ENCODE data around the gene DUSP12. TPM values are rescaled to one million over a fixed set of nuclear protein-coding genes. Genes with fewer than 3 reads are reported as not detected.

DUSP12 gene
- total RNA-seq, 1 experiment from 2014 or later = 65.0 TPM

- intact Hi-C loops (cut with micrococcal nuclease) = loop anchor here (1.0 to 10.0 kb wide), 3 partner anchors 48 to 515 kb away; partner anchors contain the start of genes APOA2 and TOMM40L
- Mint-ChIP-seq H3K27me3 (ENCODE audit: insufficient read depth, unreplicated experiment) (no peaks in the 10 kb centered on the region), H3K4me3 (ENCODE audit: unreplicated experiment) (no peak overlapping the region), H3K27ac (ENCODE audit: low read depth, unreplicated experiment) (no peak overlapping the region), H3K4me1 (ENCODE audit: insufficient read depth, unreplicated experiment) (peaks cover 40% of the 10 kb centered on the region), H3K9me3 (ENCODE audit: unreplicated experiment) (no peaks in the 10 kb centered on the region), H3K36me3 (ENCODE audit: insufficient read depth, unreplicated experiment) (no peaks in the 10 kb centered on the region)
- DNase-seq (ENCODE audit: unreplicated experiment) = no peak
- no peak for TF ChIP-seq CTCF (IDR thresholded peaks at IDR 0.05; ENCODE audit: unreplicated experiment)
- POLR2A ChIA-PET = interaction anchor here (0.9 to 10.3 kb wide), 5 partner anchors 9 to 350 kb away, joined by 3 to 119 read pairs (median 8); partner anchors contain the start of gene DUSP12
- CTCF ChIA-PET = interaction anchor here (0.6 to 10.2 kb wide), 28 partner anchors 9 to 1520 kb away, joined by 3 to 121 read pairs (median 4); partner anchors contain the start of genes DUSP12 and TOMM40L
- BruUV-seq (replicated peaks) = no TSS peak
Observed at GRCh38 chr1:161739865-161740566, 9.6 kb upstream of the DUSP12 start.

GRCh38 chr1:161740921-161741320 lies 8.7 kb upstream of the DUSP12 start:
- ChIA-PET POLR2A (interaction anchor here (1.6 to 10.3 kb wide), 2 partner anchors 9 to 13 kb away, joined by 8 to 119 read pairs; partner anchors contain the start of gene DUSP12), CTCF (interaction anchor here (0.6 to 10.2 kb wide), 24 partner anchors 8 to 574 kb away, joined by 3 to 121 read pairs (median 3); partner anchors contain the start of gene DUSP12)
- no TSS peak for BruUV-seq (replicated peaks)
- no peak for TF ChIP-seq CTCF (IDR thresholded peaks at IDR 0.05; ENCODE audit: unreplicated experiment)
- intact Hi-C loops (cut with micrococcal nuclease) = loop anchor here (1.0 to 5.0 kb wide), 3 partner anchors 49 to 296 kb away; no protein-coding TSS in a partner anchor
- Mint-ChIP-seq H3K4me3 (ENCODE audit: unreplicated experiment) (no peak overlapping the region), H3K9me3 (ENCODE audit: unreplicated experiment) (no peaks in the 10 kb centered on the region), H3K27me3 (ENCODE audit: insufficient read depth, unreplicated experiment) (no peaks in the 10 kb centered on the region), H3K27ac (ENCODE audit: low read depth, unreplicated experiment) (no peak overlapping the region), H3K4me1 (ENCODE audit: insufficient read depth, unreplicated experiment) (peaks cover 37% of the 10 kb centered on the region), H3K36me3 (ENCODE audit: insufficient read depth, unreplicated experiment) (no peaks in the 10 kb centered on the region)
- DNase-seq (ENCODE audit: unreplicated experiment) = no peak

- TF ChIP-seq CTCF (IDR thresholded peaks at IDR 0.05; ENCODE audit: unreplicated experiment) = no peak
- POLR2A ChIA-PET = interaction anchor here (0.9 to 10.3 kb wide), 5 partner anchors 9 to 203 kb away, joined by 3 to 119 read pairs (median 6); no protein-coding TSS in a partner anchor
- H3K27me3 Mint-ChIP-seq (ENCODE audit: insufficient read depth, unreplicated experiment) = no peaks in the 10 kb centered on the region
- intact Hi-C loops (cut with micrococcal nuclease) = loop anchor here (5.0 kb wide), 1 partner anchor 294 kb away; no protein-coding TSS in a partner anchor
- H3K4me1 Mint-ChIP-seq (ENCODE audit: insufficient read depth, unreplicated experiment) = peaks cover 26% of the 10 kb centered on the region
- H3K4me3 Mint-ChIP-seq (ENCODE audit: unreplicated experiment) = no peak overlapping the region
- BruUV-seq (replicated peaks) = no TSS peak
- DNase-seq (ENCODE audit: unreplicated experiment) = peak; percentile 90
- no peaks in the 10 kb centered on the region for H3K9me3 Mint-ChIP-seq (ENCODE audit: unreplicated experiment)
- H3K36me3 Mint-ChIP-seq (ENCODE audit: insufficient read depth, unreplicated experiment) = no peaks in the 10 kb centered on the region
- CTCF ChIA-PET = interaction anchor here (0.6 to 10.2 kb wide), 13 partner anchors 10 to 361 kb away, joined by 3 to 121 read pairs (median 4); no protein-coding TSS in a partner anchor
- H3K27ac Mint-ChIP-seq (ENCODE audit: low read depth, unreplicated experiment) = peak overlapping the region; percentile 84
Observed at GRCh38 chr1:161743231-161743630, 6.4 kb upstream of the DUSP12 start.

- BruUV-seq (replicated peaks) = no TSS peak
- no peak overlapping the region for H3K27ac Mint-ChIP-seq (ENCODE audit: low read depth, unreplicated experiment)
- peaks cover 30% of the 10 kb centered on the region for H3K36me3 Mint-ChIP-seq (ENCODE audit: insufficient read depth, unreplicated experiment)
- no peak for DNase-seq (ENCODE audit: unreplicated experiment)
- no peaks in the 10 kb centered on the region for H3K27me3 Mint-ChIP-seq (ENCODE audit: insufficient read depth, unreplicated experiment)
- H3K9me3 Mint-ChIP-seq (ENCODE audit: unreplicated experiment) = no peaks in the 10 kb centered on the region
- ChIA-PET CTCF (interaction anchor here (0.6 to 3.8 kb wide), 7 partner anchors 8 to 409 kb away, joined by 3 to 31 read pairs (median 7); no protein-coding TSS in a partner anchor), POLR2A (interaction anchor here (0.6 to 5.7 kb wide), 5 partner anchors 11 to 280 kb away, joined by 3 to 59 read pairs (median 26); partner anchors contain the start of gene ATF6)
- no peak overlapping the region for H3K4me3 Mint-ChIP-seq (ENCODE audit: unreplicated experiment)
- H3K4me1 Mint-ChIP-seq (ENCODE audit: insufficient read depth, unreplicated experiment) = peaks cover 39% of the 10 kb centered on the region
- intact Hi-C loops (cut with micrococcal nuclease) = no loop called here
- no peak for TF ChIP-seq CTCF (IDR thresholded peaks at IDR 0.05; ENCODE audit: unreplicated experiment)
Observed at GRCh38 chr1:161747801-161748200, 1.8 kb upstream of the DUSP12 start.
